HepG2 (cell line): ENCODE data around the gene BMERB1. TPM values are rescaled to one million over a fixed set of nuclear protein-coding genes. Genes with fewer than 3 reads are reported as not detected.

Experiments
- ATAC-seq: fragments of 200-7000 bp; cut with Tn5 transposase; 3 replicates; pipeline ENCODE4 v1.9.1; 2020; ENCODE audit warnings: mild to moderate bottlenecking, moderate library complexity
- BruUV-seq: library from RNA; stranded (reverse); fragments of 400-500 nt; replicated peaks from 2 replicates; lab custom pipeline; 2021; lab: Mats Ljungman, UMichigan
- CTCF ChIA-PET: fragments of 300-600 bp; formaldehyde crosslinking; extraction: SDS; loops from one replicate; lab custom pipeline; 2021; ENCODE audit warnings: low total read pairs, inconsistent platforms, low intra/inter-chr PET ratio; lab: Yijun Ruan, JAX
- POLR2A ChIA-PET: fragments of 350-600 bp; sonication (Branson Sonifier 250); formaldehyde crosslinking; loops from one replicate; lab custom pipeline; 2020; ENCODE audit warnings: antibody characterized with exemption, inconsistent platforms; lab: Yijun Ruan, JAX
- DNase-seq: peaks from one replicate; pipeline ENCODE4 v3.0.0-alpha.2; 2015; ENCODE audit warnings: low spot score
- FAIRE-seq: peaks from 3 replicates; lab custom pipeline; 2011; peaks lifted over from hg19 to GRCh38; lab: Jason Lieb, UNC
- H2AFZ ChIP-seq: one replicate; pipeline ENCODE4 v1.6.1; 2011; ENCODE audit warnings: low read length, inconsistent platforms
- H3K27ac ChIP-seq: fragments of 300-600 bp; 3 replicates; pipeline ENCODE4 v1.8.0; 2011; ENCODE audit warnings: mixed run types, mild to moderate bottlenecking, mixed read lengths, low read length, inconsistent platforms; ENCODE audit not compliant: insufficient read depth; ENCODE audit errors: extremely low read length
- H3K27me3 ChIP-seq, 2 experiments: fragments of 200-600 bp in 1 of 2; 2 replicates in 1 of 2; 3 replicates in 1 of 2; pipeline versions ENCODE4 v1.6.0 to v1.8.0; 2011; ENCODE audit warnings: low read length in 2 of 2, mild to moderate bottlenecking in 2 of 2, moderate library complexity in 2 of 2, inconsistent platforms in 1 of 2; ENCODE audit not compliant: insufficient read depth in 2 of 2, control insufficient read depth in 1 of 2
- H3K36me3 ChIP-seq, 2 experiments: fragments of 200-600 bp in 1 of 2; replicated peaks in 1 of 2; 2 replicates in 1 of 2; 3 replicates in 1 of 2; pipeline versions ENCODE4 v1.5.1 to v1.8.0; 2011; ENCODE audit warnings: low read length in 2 of 2, inconsistent platforms in 1 of 2; ENCODE audit not compliant: insufficient read depth in 2 of 2, control insufficient read depth in 1 of 2
- H3K4me1 ChIP-seq: 2 replicates; pipeline ENCODE4 v1.5.1; 2012; ENCODE audit warnings: low read length, inconsistent platforms; ENCODE audit not compliant: insufficient read depth
- H3K4me2 ChIP-seq: 2 replicates; pipeline ENCODE4 v1.6.0; 2011; ENCODE audit warnings: low read depth, low read length, inconsistent platforms
- H3K4me3 ChIP-seq, 3 experiments: fragments of 200-600 bp in 1 of 3; sonication (generic), shearing (Covaris generic) in 1 of 3; replicated peaks in 1 of 3; 2 replicates each; pipeline ENCODE4 v1.5.1; 2011 to 2016; ENCODE audit warnings: low read length in 3 of 3, inconsistent platforms in 2 of 3, low read depth in 2 of 3, mild to moderate bottlenecking in 2 of 3, control low read depth in 1 of 3, mixed read lengths in 1 of 3; ENCODE audit not compliant: insufficient read depth in 1 of 3
- H3K79me2 ChIP-seq: one replicate; pipeline ENCODE4 v1.6.1; 2011; ENCODE audit warnings: low read length, inconsistent platforms; ENCODE audit not compliant: insufficient read depth
- H3K9ac ChIP-seq: 2 replicates; pipeline ENCODE4 v1.6.0; 2011; ENCODE audit warnings: mild to moderate bottlenecking, low read depth, low read length, inconsistent platforms; ENCODE audit not compliant: insufficient read depth
- H3K9me3 ChIP-seq: 2 replicates; pipeline ENCODE4 v1.5.1; 2012; ENCODE audit warnings: mild to moderate bottlenecking, low read length
- H4K20me1 ChIP-seq: 2 replicates; pipeline ENCODE4 v1.6.0; 2011; ENCODE audit warnings: inconsistent platforms, mild to moderate bottlenecking, low read length, moderate library complexity; ENCODE audit not compliant: insufficient read depth
- KDM5A ChIP-seq: fragments of 200-600 bp; sonication (generic); IDR thresholded peaks from 2 replicates; pipeline ENCODE4 v1.7.0; 2018; ENCODE audit warnings: antibody characterized with exemption, mild to moderate bottlenecking, low read length, borderline replicate concordance
- WGBS: methylation state at CpG from one replicate; pipeline ENCODE4 v1.1.6; 2017; ENCODE audit warnings: low lambda C conversion rate; 5-methylcytosine and 5-hydroxymethylcytosine counted together
- in situ Hi-C: cut with HindIII; loops from 2 replicates; pipeline ENCODE4 v1.10.0; 2017; ENCODE audit warnings: low pct_unique_long_range_greater_than_20kb; ENCODE audit not compliant: extremely low pct_ligation_motif_present
- intact Hi-C: fragments of 100-400 bp; cut with micrococcal nuclease; formaldehyde crosslinking; loops from one replicate; pipeline ENCODE4 v1.10.0; 2022; ENCODE audit not compliant: unreplicated experiment
- polyA plus RNA-seq, 8 experiments: library from polyadenylated mRNA; depleted of rRNA in 3 of 8; stranded (reverse) in 7 of 8; unstranded in 1 of 8; fragments of >200 nt; fragmentation: Illumina TruSeq in 4 of 8; extraction: Trizol in 4 of 8; gene quantifications; 2 replicates each; pipeline versions ENCODE4 v1.2.1 to v1.2.3, GENCODE V29; 2011 to 2016; ENCODE audit warnings: low read depth in 4 of 8, missing spikeins in 1 of 8, mixed read lengths in 1 of 8; ENCODE audit not compliant: insufficient read depth in 1 of 8
- total RNA-seq, 5 experiments: library from RNA; depleted of rRNA; stranded (reverse); fragments of >200 nt; fragmentation: Illumina TruSeq; extraction: Trizol; gene quantifications; 2 replicates each; pipeline ENCODE4 v1.2.3, GENCODE V29; 2016; ENCODE audit warnings: low read depth in 1 of 5
- TF ChIP-seq, protein P1 (sequence below): IDR thresholded peaks from 2 replicates; pipeline ENCODE4 v1.6.1; 2016; ENCODE audit warnings: missing compliant biosample characterization, missing genetic modification reagents, borderline replicate concordance
- TF ChIP-seq, protein P2 (sequence below): sonication (generic); formaldehyde crosslinking; IDR thresholded peaks from 2 replicates; pipeline ENCODE4 v1.9.0; 2021; ENCODE audit warnings: missing genetic modification reagents, borderline replicate concordance
- TF ChIP-seq, protein P3 (sequence below), 2 experiments: IDR thresholded peaks; 2 replicates each; pipeline ENCODE4 v1.6.1; 2011 to 2012; ENCODE audit warnings: low read length in 2 of 2, borderline replicate concordance in 1 of 2, low read depth in 1 of 2, mild to moderate bottlenecking in 1 of 2, moderate library complexity in 1 of 2

Gene BMERB1
- total and polyA plus RNA-seq, 2 of the 13 experiments (the other 11 are each of a cell fraction or from before 2014, with no cell fraction given): 1.4 TPM

DNA sequence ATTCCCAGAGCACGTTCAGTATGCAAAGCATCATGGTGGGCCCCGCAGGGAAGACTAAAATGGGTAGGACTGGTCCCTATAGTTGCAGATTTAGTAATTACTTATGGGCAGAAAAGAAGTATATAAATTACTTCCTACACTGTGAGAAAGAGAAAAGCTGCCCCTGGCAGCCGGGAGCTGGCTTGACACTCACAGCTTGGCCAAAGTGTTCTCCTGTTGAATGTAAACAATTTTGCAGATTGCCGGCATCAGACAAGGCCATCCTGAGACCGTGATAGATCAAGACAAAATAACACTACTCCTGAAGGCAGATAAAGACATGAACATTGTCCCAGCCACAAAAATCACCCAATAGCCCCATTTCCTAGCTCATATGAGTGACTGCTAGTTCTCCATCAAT lies 110.0 kb downstream of the BMERB1 start:
- intact Hi-C loops: no loop called here
- peak overlapping the region; percentile 21 for H2AFZ ChIP-seq
- H3K9me3 ChIP-seq: no peaks in the 10 kb centered on the region
- H3K9ac ChIP-seq: no peak overlapping the region
- ChIA-PET CTCF (no interaction called here), POLR2A (no interaction called here)
- no peak overlapping the region for H3K4me3 ChIP-seq
- no peaks in the 10 kb centered on the region for H3K79me2 ChIP-seq
- H3K27ac ChIP-seq: no peak overlapping the region
- no peak for TF ChIP-seq KDM5A
- TF ChIP-seq, protein P1, sequence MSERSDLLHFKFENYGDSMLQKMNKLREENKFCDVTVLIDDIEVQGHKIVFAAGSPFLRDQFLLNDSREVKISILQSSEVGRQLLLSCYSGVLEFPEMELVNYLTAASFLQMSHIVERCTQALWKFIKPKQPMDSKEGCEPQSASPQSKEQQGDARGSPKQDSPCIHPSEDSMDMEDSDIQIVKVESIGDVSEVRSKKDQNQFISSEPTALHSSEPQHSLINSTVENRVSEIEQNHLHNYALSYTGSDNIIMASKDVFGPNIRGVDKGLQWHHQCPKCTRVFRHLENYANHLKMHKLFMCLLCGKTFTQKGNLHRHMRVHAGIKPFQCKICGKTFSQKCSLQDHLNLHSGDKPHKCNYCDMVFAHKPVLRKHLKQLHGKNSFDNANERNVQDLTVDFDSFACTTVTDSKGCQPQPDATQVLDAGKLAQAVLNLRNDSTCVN (CRISPR knock-in tag): no peak
- 50% methylated on average over 5 of the region's 5 CpGs for WGBS
- H3K4me1 ChIP-seq: peaks cover 31% of the 10 kb centered on the region
- no peaks in the 10 kb centered on the region for H3K27me3 ChIP-seq
- FAIRE-seq (peak; percentile 46), ATAC-seq (no peak), DNase-seq (no peak)
- no peak overlapping the region for H3K4me2 ChIP-seq
- in situ Hi-C loops: no loop called here
- no TSS peak for BruUV-seq
- no peaks in the 10 kb centered on the region for H3K36me3 ChIP-seq
- H4K20me1 ChIP-seq: no peaks in the 10 kb centered on the region

DNA sequence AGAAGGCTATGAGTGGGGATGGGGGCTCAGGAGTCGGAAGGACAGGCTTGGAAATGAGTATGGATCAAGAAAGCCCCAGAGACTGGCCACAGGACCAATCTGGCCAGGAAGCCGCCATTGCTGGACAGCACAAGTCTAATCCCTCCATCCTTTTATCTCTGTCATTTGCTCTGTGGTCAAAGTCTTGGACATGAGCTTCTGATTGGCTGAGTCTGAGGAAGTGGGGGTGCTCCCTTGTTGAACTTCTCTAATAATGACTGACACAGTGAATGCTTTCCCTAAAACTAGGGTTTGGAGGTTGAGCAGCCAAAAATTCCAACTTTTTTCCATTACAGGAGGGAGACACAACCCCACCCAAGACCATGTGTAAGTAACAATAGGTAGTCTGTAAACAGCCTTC lies 111.2 kb downstream of the BMERB1 start:
- in situ Hi-C loops: no loop called here
- Histone ChIP-seq H3K27ac (no peak overlapping the region), H3K9ac (no peak overlapping the region), H3K9me3 (no peaks in the 10 kb centered on the region), H3K36me3 (no peaks in the 10 kb centered on the region), H3K4me3 (no peak overlapping the region), H2AFZ (no peak overlapping the region), H3K4me1 (peaks cover 32% of the 10 kb centered on the region), H4K20me1 (no peaks in the 10 kb centered on the region), H3K27me3 (no peaks in the 10 kb centered on the region), H3K4me2 (no peak overlapping the region), H3K79me2 (no peaks in the 10 kb centered on the region)
- FAIRE-seq: peak; percentile 18
- WGBS: 82% methylated on average over 2 of the region's 2 CpGs
- TF ChIP-seq, protein P2, sequence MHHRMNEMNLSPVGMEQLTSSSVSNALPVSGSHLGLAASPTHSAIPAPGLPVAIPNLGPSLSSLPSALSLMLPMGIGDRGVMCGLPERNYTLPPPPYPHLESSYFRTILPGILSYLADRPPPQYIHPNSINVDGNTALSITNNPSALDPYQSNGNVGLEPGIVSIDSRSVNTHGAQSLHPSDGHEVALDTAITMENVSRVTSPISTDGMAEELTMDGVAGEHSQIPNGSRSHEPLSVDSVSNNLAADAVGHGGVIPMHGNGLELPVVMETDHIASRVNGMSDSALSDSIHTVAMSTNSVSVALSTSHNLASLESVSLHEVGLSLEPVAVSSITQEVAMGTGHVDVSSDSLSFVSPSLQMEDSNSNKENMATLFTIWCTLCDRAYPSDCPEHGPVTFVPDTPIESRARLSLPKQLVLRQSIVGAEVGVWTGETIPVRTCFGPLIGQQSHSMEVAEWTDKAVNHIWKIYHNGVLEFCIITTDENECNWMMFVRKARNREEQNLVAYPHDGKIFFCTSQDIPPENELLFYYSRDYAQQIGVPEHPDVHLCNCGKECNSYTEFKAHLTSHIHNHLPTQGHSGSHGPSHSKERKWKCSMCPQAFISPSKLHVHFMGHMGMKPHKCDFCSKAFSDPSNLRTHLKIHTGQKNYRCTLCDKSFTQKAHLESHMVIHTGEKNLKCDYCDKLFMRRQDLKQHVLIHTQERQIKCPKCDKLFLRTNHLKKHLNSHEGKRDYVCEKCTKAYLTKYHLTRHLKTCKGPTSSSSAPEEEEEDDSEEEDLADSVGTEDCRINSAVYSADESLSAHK (CRISPR knock-in tag): no peak
- TF ChIP-seq, protein P3, sequence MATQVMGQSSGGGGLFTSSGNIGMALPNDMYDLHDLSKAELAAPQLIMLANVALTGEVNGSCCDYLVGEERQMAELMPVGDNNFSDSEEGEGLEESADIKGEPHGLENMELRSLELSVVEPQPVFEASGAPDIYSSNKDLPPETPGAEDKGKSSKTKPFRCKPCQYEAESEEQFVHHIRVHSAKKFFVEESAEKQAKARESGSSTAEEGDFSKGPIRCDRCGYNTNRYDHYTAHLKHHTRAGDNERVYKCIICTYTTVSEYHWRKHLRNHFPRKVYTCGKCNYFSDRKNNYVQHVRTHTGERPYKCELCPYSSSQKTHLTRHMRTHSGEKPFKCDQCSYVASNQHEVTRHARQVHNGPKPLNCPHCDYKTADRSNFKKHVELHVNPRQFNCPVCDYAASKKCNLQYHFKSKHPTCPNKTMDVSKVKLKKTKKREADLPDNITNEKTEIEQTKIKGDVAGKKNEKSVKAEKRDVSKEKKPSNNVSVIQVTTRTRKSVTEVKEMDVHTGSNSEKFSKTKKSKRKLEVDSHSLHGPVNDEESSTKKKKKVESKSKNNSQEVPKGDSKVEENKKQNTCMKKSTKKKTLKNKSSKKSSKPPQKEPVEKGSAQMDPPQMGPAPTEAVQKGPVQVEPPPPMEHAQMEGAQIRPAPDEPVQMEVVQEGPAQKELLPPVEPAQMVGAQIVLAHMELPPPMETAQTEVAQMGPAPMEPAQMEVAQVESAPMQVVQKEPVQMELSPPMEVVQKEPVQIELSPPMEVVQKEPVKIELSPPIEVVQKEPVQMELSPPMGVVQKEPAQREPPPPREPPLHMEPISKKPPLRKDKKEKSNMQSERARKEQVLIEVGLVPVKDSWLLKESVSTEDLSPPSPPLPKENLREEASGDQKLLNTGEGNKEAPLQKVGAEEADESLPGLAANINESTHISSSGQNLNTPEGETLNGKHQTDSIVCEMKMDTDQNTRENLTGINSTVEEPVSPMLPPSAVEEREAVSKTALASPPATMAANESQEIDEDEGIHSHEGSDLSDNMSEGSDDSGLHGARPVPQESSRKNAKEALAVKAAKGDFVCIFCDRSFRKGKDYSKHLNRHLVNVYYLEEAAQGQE (IDR thresholded peaks at IDR 0.05; ENCODE audit: borderline replicate concordance in 1 of 2, low read depth in 1 of 2, low read length in 2 of 2): 0 out of 4 replicates have a peak, but pooled peaks of 1 of the 2 experiments have one; percentile 30
- no peak for DNase-seq
- BruUV-seq: no TSS peak
- CTCF ChIA-PET: no interaction called here
- intact Hi-C loops: no loop called here
- no peak for ATAC-seq
- POLR2A ChIA-PET: interaction anchor here (1.3 kb wide), 1 partner anchor 30 kb away, joined by 3 read pairs; no protein-coding TSS in a partner anchor
